GM12864 (cell line): Measurements from ENCODE around the gene RNF10.
A peak's percentile ranks its signal among the peaks of the same experiment; 100 is the strongest.

Experiments used
- DNase-seq: peaks from one replicate; pipeline ENCODE4 v3.0.0-alpha.2; 2011; ENCODE audit warnings: low read depth
- H3K4me3 ChIP-seq: 2 replicates; pipeline ENCODE4 v1.5.1; 2011; ENCODE audit warnings: mild to moderate bottlenecking, low read depth, low read length, control low read depth
- CTCF ChIP-seq: IDR thresholded peaks from 2 replicates; pipeline ENCODE4 v1.5.1; 2011; ENCODE audit warnings: low read depth, mild to moderate bottlenecking, moderate library complexity, low read length, control low read depth, inconsistent platforms; ENCODE audit errors: missing control alignments

Gene RNF10

GRCh38 chr12:120618954-120619615, 84.9 kb downstream of the RNF10 start:
- H3K4me3 ChIP-seq = no peak overlapping the region
- TF ChIP-seq CTCF = no peak
- DNase-seq = no peak

GRCh38 chr12:120620624-120621023, 86.5 kb downstream of the RNF10 start:
- no peak for DNase-seq
- no peak for TF ChIP-seq CTCF
- H3K4me3 ChIP-seq = no peak overlapping the region

GRCh38 chr12:120625557-120626419, 91.6 kb downstream of the RNF10 start:
- TF ChIP-seq CTCF = peak; percentile 59
- no peak overlapping the region for H3K4me3 ChIP-seq
- no peak for DNase-seq
